GM12878 (cell line): ENCODE data around the gene POLD1. TPM values are rescaled to one million over a fixed set of nuclear protein-coding genes. Genes with fewer than 3 reads are reported as not detected.
A peak's percentile ranks its signal among the peaks of the same experiment; 100 is the strongest.

Experiments
- BACH1 ChIP-seq: fragments of 450-650 bp; IDR thresholded peaks from 2 replicates; pipeline ENCODE4 v1.6.1; 2017; ENCODE audit warnings: mild to moderate bottlenecking, borderline replicate concordance
- CBX5 ChIP-seq: sonication (generic); IDR thresholded peaks from 2 replicates; pipeline ENCODE4 v1.6.1; 2016; ENCODE audit warnings: low read depth, moderate library complexity, mild to moderate bottlenecking, inconsistent platforms
- CREB1 ChIP-seq: IDR thresholded peaks from 2 replicates; pipeline ENCODE4 v1.6.1; 2012; ENCODE audit warnings: low read depth, mild to moderate bottlenecking, inconsistent platforms
- EP300 ChIP-seq, 2 experiments: fragments of 150-350 bp in 1 of 2; IDR thresholded peaks; 2 replicates each; pipeline ENCODE4 v1.6.1; 2011 to 2012; ENCODE audit warnings: low read depth in 2 of 2, low read length in 2 of 2, borderline replicate concordance in 1 of 2, improper control_type of control experiment in 1 of 2, inconsistent platforms in 1 of 2; ENCODE audit not compliant: control insufficient read depth in 1 of 2
- FOS ChIP-seq: IDR thresholded peaks from 3 replicates; pipeline ENCODE4 v1.6.1; 2011; ENCODE audit warnings: borderline replicate concordance; ENCODE audit not compliant: insufficient read length; ENCODE audit errors: extremely low read depth
- GATAD2B ChIP-seq: fragments of 450-650 bp; conservative IDR thresholded peaks from 2 replicates; pipeline ENCODE4 v1.6.1; 2017; ENCODE audit warnings: low read depth, mild to moderate bottlenecking, moderate library complexity
- HDAC2 ChIP-seq: fragments of 200-600 bp; sonication (generic); IDR thresholded peaks from 2 replicates; pipeline ENCODE4 v1.6.1; 2017
- HDGF ChIP-seq: fragments of 450-650 bp; IDR thresholded peaks from 2 replicates; pipeline ENCODE4 v1.6.1; 2016; ENCODE audit warnings: antibody characterized with exemption
- IKZF1 ChIP-seq: fragments of 450-650 bp; conservative IDR thresholded peaks from 2 replicates; pipeline ENCODE4 v1.6.1; 2017; ENCODE audit warnings: antibody characterized with exemption, mild to moderate bottlenecking
- IRF4 ChIP-seq: IDR thresholded peaks from 2 replicates; pipeline ENCODE4 v1.6.1; 2011; ENCODE audit warnings: low read depth, low read length
- MXI1 ChIP-seq: fragments of 150-350 bp; IDR thresholded peaks from 2 replicates; pipeline ENCODE4 v1.6.1; 2011; ENCODE audit warnings: low read depth, mild to moderate bottlenecking, inconsistent platforms, low read length, improper control_type of control experiment
- MYC ChIP-seq: IDR thresholded peaks from 2 replicates; pipeline ENCODE4 v1.6.1; 2011; ENCODE audit warnings: mild to moderate bottlenecking, low read length, moderate library complexity, inconsistent platforms; ENCODE audit not compliant: insufficient read depth, insufficient replicate concordance, insufficient read length, severe bottlenecking
- PML ChIP-seq: IDR thresholded peaks from 2 replicates; pipeline ENCODE4 v1.6.1; 2012; ENCODE audit warnings: low read length, inconsistent platforms
- POLR2A ChIP-seq: IDR thresholded peaks from 2 replicates; pipeline ENCODE4 v1.6.1; 2011; ENCODE audit warnings: low read depth, mild to moderate bottlenecking, low read length
- SP1 ChIP-seq: IDR thresholded peaks from one replicate; pipeline ENCODE4 v1.6.1; 2011; ENCODE audit warnings: low read depth, low read length
- SREBF1 ChIP-seq: IDR thresholded peaks from 2 replicates; pipeline ENCODE4 v1.6.1; 2012; ENCODE audit warnings: mild to moderate bottlenecking, low read length
- TBL1XR1 ChIP-seq: IDR thresholded peaks from 2 replicates; pipeline ENCODE4 v1.6.1; 2012; ENCODE audit warnings: low read depth, low read length, improper control_type of control experiment
- TCF12 ChIP-seq: IDR thresholded peaks from 2 replicates; pipeline ENCODE4 v1.6.1; 2011; ENCODE audit warnings: low read depth, mild to moderate bottlenecking, low read length
- ZNF207 ChIP-seq: fragments of 450-650 bp; IDR thresholded peaks from 2 replicates; pipeline ENCODE4 v1.6.1; 2014; ENCODE audit warnings: antibody characterized with exemption, mild to moderate bottlenecking, borderline replicate concordance
- polyA plus RNA-seq, 11 experiments: library from polyadenylated mRNA; depleted of rRNA in 4 of 11; unstranded in 6 of 11; stranded (reverse) in 5 of 11; fragments of >200 nt; fragmentation: Nextera tagmentation in 4 of 11; fragmentation: Illumina TruSeq in 1 of 11; extraction: Ambion mirVana in 4 of 11; extraction: Trizol in 1 of 11; gene quantifications; 1 replicate in 1 of 11; 2 replicates in 10 of 11; pipeline versions ENCODE4 v1.2.1 to v1.2.3, GENCODE V29; 2011 to 2016; ENCODE audit warnings: inconsistent platforms in 2 of 11, missing spikeins in 2 of 11, low read depth in 1 of 11
- total RNA-seq, 4 experiments: library from RNA; depleted of rRNA in 3 of 4; stranded (reverse); fragments of >200 nt in 3 of 4; fragmentation: Illumina TruSeq in 1 of 4; extraction: Trizol in 1 of 4; gene quantifications; 2 replicates each; pipeline versions ENCODE4 v1.2.1 to v1.2.3, GENCODE V29; 2013 to 2021
- TF ChIP-seq, protein P1 (sequence below): fragments of 450-650 bp; IDR thresholded peaks from 2 replicates; pipeline ENCODE4 v1.6.1; 2017; ENCODE audit warnings: mild to moderate bottlenecking, low read depth, inconsistent platforms; ENCODE audit not compliant: poor library complexity, severe bottlenecking
- TF ChIP-seq, protein P2 (sequence below): fragments of 450-650 bp; formaldehyde crosslinking; IDR thresholded peaks from 2 replicates; pipeline ENCODE4 v1.5.0; 2022; ENCODE audit warnings: mild to moderate bottlenecking, missing genetic modification characterization
- TF ChIP-seq, protein P3 (sequence below): fragments of 450-650 bp; IDR thresholded peaks from 2 replicates; pipeline ENCODE4 v1.6.1; 2017; ENCODE audit warnings: borderline replicate concordance
- TF ChIP-seq, protein P4 (sequence below): IDR thresholded peaks from 2 replicates; pipeline ENCODE4 v1.6.1; 2012; ENCODE audit warnings: low read depth, low read length, improper control_type of control experiment

POLD1 gene
- total and polyA plus RNA-seq, 10 of the 15 experiments (the other 5 are each of a cell fraction or from before 2014, with no cell fraction given): 0.76 to 165 (median 63.4) TPM

DNA sequence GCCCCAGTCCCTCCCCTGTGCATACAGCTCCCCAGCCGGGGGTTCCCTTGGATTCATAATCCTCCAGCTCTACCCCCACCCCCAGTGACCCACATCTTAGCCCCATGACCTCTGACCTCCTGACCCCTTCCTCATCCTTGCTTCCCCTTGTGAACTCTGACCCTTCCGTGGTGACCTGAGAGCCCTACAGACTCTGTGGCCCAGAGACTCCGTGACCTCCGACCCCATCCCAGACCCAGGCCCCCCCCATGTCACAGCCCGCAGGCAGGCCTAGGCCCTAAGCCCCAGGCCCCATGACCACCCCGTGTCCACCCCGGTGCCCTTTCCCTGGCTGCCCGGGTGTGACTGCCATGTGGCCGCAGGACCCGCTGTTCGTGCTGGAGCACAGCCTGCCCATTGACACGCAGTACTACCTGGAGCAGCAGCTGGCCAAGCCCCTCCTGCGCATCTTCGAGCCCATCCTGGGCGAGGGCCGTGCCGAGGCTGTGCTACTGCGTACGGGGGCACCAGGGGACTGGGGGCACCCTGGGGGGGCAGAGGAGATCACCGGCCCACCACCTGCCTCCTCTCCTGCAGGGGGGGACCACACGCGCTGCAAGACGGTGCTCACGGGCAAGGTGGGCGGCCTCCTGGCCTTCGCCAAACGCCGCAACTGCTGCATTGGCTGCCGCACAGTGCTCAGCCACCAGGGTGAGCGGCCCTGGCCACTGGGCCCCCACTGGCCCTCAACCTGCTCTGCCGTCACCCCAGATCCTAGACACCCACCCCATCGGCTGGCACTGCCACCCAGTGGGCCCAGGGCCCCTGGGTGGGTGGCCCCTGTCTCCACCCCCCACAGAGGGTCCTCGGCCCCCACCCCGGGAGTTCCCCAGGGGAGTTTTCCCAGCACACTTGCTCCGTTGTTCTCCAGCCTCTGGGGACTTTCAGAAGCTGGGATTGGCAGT lies 32.2 kb downstream of the POLD1 start (continued):
- TF ChIP-seq, protein P1, sequence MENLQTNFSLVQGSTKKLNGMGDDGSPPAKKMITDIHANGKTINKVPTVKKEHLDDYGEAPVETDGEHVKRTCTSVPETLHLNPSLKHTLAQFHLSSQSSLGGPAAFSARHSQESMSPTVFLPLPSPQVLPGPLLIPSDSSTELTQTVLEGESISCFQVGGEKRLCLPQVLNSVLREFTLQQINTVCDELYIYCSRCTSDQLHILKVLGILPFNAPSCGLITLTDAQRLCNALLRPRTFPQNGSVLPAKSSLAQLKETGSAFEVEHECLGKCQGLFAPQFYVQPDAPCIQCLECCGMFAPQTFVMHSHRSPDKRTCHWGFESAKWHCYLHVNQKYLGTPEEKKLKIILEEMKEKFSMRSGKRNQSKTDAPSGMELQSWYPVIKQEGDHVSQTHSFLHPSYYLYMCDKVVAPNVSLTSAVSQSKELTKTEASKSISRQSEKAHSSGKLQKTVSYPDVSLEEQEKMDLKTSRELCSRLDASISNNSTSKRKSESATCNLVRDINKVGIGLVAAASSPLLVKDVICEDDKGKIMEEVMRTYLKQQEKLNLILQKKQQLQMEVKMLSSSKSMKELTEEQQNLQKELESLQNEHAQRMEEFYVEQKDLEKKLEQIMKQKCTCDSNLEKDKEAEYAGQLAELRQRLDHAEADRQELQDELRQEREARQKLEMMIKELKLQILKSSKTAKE: no peak
- TF ChIP-seq MXI1 (no peak), FOS (no peak), BACH1 (no peak), MYC (no peak), HDGF (peak; percentile 89), IKZF1 (peak; percentile 12; the same call in 1 of the 2 replicates), HDAC2 (no peak), ZNF207 (no peak), PML (no peak), SP1 (no peak), POLR2A (no peak), SREBF1 (peak; percentile 11; the same call in 1 of the 2 replicates), CREB1 (no peak), IRF4 (no peak), EP300 (IDR thresholded peaks at IDR 0.05; ENCODE audit: borderline replicate concordance in 1 of 2, control insufficient read depth in 1 of 2, low read depth in 2 of 2, low read length in 2 of 2) (no peak), TBL1XR1 (no peak), GATAD2B (peak; percentile 65), TCF12 (no peak), CBX5 (no peak)
- TF ChIP-seq, protein P2, sequence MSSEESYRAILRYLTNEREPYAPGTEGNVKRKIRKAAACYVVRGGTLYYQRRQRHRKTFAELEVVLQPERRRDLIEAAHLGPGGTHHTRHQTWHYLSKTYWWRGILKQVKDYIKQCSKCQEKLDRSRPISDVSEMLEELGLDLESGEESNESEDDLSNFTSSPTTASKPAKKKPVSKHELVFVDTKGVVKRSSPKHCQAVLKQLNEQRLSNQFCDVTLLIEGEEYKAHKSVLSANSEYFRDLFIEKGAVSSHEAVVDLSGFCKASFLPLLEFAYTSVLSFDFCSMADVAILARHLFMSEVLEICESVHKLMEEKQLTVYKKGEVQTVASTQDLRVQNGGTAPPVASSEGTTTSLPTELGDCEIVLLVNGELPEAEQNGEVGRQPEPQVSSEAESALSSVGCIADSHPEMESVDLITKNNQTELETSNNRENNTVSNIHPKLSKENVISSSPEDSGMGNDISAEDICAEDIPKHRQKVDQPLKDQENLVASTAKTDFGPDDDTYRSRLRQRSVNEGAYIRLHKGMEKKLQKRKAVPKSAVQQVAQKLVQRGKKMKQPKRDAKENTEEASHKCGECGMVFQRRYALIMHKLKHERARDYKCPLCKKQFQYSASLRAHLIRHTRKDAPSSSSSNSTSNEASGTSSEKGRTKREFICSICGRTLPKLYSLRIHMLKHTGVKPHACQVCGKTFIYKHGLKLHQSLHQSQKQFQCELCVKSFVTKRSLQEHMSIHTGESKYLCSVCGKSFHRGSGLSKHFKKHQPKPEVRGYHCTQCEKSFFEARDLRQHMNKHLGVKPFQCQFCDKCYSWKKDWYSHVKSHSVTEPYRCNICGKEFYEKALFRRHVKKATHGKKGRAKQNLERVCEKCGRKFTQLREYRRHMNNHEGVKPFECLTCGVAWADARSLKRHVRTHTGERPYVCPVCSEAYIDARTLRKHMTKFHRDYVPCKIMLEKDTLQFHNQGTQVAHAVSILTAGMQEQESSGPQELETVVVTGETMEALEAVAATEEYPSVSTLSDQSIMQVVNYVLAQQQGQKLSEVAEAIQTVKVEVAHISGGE (CRISPR knock-in tag): no peak
- TF ChIP-seq, protein P3, sequence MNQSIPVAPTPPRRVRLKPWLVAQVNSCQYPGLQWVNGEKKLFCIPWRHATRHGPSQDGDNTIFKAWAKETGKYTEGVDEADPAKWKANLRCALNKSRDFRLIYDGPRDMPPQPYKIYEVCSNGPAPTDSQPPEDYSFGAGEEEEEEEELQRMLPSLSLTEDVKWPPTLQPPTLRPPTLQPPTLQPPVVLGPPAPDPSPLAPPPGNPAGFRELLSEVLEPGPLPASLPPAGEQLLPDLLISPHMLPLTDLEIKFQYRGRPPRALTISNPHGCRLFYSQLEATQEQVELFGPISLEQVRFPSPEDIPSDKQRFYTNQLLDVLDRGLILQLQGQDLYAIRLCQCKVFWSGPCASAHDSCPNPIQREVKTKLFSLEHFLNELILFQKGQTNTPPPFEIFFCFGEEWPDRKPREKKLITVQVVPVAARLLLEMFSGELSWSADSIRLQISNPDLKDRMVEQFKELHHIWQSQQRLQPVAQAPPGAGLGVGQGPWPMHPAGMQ: no peak
- TF ChIP-seq, protein P4, sequence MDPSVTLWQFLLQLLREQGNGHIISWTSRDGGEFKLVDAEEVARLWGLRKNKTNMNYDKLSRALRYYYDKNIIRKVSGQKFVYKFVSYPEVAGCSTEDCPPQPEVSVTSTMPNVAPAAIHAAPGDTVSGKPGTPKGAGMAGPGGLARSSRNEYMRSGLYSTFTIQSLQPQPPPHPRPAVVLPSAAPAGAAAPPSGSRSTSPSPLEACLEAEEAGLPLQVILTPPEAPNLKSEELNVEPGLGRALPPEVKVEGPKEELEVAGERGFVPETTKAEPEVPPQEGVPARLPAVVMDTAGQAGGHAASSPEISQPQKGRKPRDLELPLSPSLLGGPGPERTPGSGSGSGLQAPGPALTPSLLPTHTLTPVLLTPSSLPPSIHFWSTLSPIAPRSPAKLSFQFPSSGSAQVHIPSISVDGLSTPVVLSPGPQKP: no peak
